Tongue (tissue), 2 donors: ENCODE data around the gene BMP7. TPM values are rescaled to one million over a fixed set of nuclear protein-coding genes. Genes with fewer than 3 reads are reported as not detected.

Source experiments
- DNase-seq: peaks from one replicate; pipeline ENCODE4 v3.0.0-alpha.2; 2015
- total RNA-seq: library from RNA; depleted of rRNA; stranded (reverse); fragments of >200 nt; gene quantifications from one replicate; pipeline ENCODE4 v1.2.3, GENCODE V29; 2014

Gene BMP7
- total RNA-seq, 1 donor from 2014 or later, result 16.0 TPM

- no peak for DNase-seq
Observed at GRCh38 chr20:57145089-57145631, 121.3 kb downstream of the BMP7 start.

GRCh38 chr20:57143173-57143572 is 123.3 kb downstream of the BMP7 start:
- DNase-seq, result no peak

- DNase-seq, result no peak
Observed at GRCh38 chr20:57142667-57143066, 123.8 kb downstream of the BMP7 start.

GRCh38 chr20:57141492-57141891 is 124.9 kb downstream of the BMP7 start:
- DNase-seq, result no peak

- no peak for DNase-seq
Observed at GRCh38 chr20:57140416-57140965, 126.0 kb downstream of the BMP7 start.

- no peak for DNase-seq
Observed at GRCh38 chr20:57139342-57140093, 126.9 kb downstream of the BMP7 start.

GRCh38 chr20:57138198-57138995 is 128.0 kb downstream of the BMP7 start:
- no peak for DNase-seq

GRCh38 chr20:57137676-57138075 is 128.8 kb downstream of the BMP7 start:
- DNase-seq, result no peak

GRCh38 chr20:57136734-57137133 is 129.7 kb downstream of the BMP7 start:
- DNase-seq, result no peak

GRCh38 chr20:57135875-57136274 is 130.6 kb downstream of the BMP7 start:
- DNase-seq, result no peak

GRCh38 chr20:57134804-57135203 is 131.6 kb downstream of the BMP7 start:
- no peak for DNase-seq

GRCh38 chr20:57133926-57134650 is 132.4 kb downstream of the BMP7 start:
- DNase-seq, result peak; percentile 77

- DNase-seq, result no peak
Observed at GRCh38 chr20:57131601-57132391, 134.6 kb downstream of the BMP7 start.

- no peak for DNase-seq
Observed at GRCh38 chr20:57131077-57131476, 135.4 kb downstream of the BMP7 start.

- DNase-seq, result peak; percentile 33
Observed at GRCh38 chr20:57130160-57130772, 136.2 kb downstream of the BMP7 start.

- DNase-seq, result no peak
Observed at GRCh38 chr20:57129303-57129702, 137.1 kb downstream of the BMP7 start.

- no peak for DNase-seq
Observed at GRCh38 chr20:57128044-57128757, 138.2 kb downstream of the BMP7 start.

GRCh38 chr20:57126481-57127092 is 139.9 kb downstream of the BMP7 start:
- no peak for DNase-seq

GRCh38 chr20:57124800-57125517 is 141.5 kb downstream of the BMP7 start:
- DNase-seq, result peak; percentile 31
